Daoy (cell line): ENCODE data around the gene TRAK2. TPM values are rescaled to one million over a fixed set of nuclear protein-coding genes. Genes with fewer than 3 reads are reported as not detected.

Source experiments
- DNase-seq: peaks from one replicate; pipeline ENCODE4 v3.0.0-alpha.2; 2015; ENCODE audit warnings: low read depth
- total RNA-seq: library from RNA; depleted of rRNA; stranded (reverse); fragments of >200 nt; shearing (Covaris generic); gene quantifications from 2 replicates; pipeline ENCODE4 v1.2.3, GENCODE V29; 2014; rRNA removed

Gene TRAK2
- total RNA-seq, 1 experiment from 2014 or later: 14.2 TPM

- DNase-seq: no peak
These were observed 90.1 kb downstream of the TRAK2 start for GRCh38 chr2:201361078-201361733.

DNA sequence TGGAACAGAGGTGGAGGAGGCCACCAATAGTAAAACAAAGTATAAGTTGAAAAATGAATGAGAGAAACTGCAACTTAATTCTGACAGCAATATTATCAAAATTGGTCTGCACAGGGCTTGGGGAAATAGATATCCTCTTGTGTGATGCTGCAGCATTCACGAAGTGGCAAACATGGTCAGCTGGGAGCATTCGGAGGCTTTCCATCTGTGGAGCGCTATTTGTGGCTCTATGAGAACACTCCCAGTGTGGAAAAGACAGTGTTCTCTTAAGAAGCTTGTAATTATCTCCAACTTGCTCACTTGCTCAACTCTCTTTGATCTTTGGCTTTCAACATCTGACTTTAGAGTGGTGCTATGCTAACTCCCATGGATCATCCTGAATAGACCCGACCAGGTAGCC is 91.0 kb downstream of the TRAK2 start:
- no peak for DNase-seq

- peak; percentile 85 for DNase-seq
These were observed 92.6 kb downstream of the TRAK2 start for GRCh38 chr2:201358684-201359083.

- peak; percentile 53 for DNase-seq
These were observed 94.0 kb downstream of the TRAK2 start, which contains the start of gene FLACC1 for GRCh38 chr2:201357221-201357620. Gene FLACC1, minus strand, starts transcription at chr2:201357345. Its CDS starts 5,941 bp downstream, at chr2:201351404.

DNA sequence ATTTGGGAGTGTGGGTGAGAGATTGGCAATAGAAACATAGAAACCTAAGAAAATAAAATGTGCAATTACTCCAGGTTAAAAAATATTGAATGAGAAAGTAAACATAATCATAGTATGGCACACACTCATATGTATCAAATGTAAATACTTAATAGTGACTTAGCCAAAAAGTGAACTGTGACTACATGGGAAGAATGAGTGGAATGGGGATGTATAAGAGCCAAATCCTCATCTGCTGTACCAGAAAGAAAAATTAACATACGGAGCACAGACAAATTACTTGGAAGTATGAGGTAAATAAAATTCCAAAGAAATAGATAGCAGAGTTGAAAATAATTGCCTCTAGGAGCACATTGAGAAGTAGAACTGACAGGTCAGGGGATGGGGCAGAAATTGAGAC is 98.1 kb downstream of the TRAK2 start:
- DNase-seq: no peak

DNA sequence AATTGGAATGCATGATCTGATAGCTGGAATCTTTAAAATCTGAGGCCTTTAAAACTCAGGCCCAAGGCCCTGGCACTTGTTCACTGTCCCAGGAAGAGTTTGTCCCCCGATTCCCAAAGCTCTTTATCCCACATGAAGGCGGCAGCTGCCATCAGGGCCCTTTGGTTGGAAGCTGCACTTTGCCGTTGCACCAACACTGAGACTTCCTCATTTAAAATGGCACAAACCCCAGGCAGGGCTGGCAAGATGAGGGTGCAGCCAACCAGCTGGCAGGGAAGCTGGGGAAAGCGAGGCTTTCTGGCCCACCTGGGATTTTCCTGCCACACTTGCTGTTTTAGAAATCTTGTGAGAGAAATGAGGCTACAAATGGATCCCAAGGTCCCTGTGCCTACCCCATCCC is 100.4 kb downstream of the TRAK2 start:
- DNase-seq: no peak

DNA sequence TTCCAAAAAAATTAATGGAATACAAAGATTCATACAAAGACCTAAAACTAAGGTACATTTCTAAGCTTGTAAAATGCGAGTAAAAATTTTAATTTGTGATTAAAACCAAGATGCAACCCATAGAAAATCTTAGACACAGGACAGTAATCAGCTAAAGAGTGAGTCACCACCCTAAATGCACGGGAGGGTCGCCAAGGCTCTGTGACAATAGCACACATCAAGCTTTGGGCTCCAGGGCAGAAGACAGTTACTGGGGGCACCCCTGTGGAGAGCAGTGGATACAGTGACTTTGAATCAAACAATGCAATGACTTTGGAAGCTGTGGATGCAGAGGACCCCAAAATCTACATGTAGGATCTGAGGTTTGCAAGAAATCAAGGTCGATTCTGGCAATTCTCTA is 101.7 kb downstream of the TRAK2 start:
- no peak for DNase-seq

- DNase-seq: no peak
These were observed 102.5 kb downstream of the TRAK2 start for GRCh38 chr2:201348758-201349157.

DNA sequence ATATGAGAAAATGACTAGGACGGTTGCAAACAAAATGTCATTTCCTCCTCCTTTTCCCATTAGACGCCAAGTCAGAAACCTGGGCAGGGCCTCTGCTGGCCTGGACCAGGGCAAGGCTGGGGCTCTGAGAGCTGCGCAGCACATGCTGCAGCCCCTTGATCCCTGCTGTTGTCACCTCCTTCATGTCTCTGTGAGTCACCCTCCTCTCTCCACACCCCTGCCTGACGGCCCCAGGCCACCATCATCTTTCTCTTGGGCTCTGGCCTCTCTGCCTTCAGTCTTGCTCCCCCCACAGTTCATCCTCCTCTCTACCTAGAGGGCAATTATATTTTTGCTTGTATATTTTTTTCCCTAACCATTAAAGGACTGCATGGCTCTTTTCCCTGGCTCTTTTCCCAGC is 104.1 kb downstream of the TRAK2 start:
- DNase-seq: no peak

DNA sequence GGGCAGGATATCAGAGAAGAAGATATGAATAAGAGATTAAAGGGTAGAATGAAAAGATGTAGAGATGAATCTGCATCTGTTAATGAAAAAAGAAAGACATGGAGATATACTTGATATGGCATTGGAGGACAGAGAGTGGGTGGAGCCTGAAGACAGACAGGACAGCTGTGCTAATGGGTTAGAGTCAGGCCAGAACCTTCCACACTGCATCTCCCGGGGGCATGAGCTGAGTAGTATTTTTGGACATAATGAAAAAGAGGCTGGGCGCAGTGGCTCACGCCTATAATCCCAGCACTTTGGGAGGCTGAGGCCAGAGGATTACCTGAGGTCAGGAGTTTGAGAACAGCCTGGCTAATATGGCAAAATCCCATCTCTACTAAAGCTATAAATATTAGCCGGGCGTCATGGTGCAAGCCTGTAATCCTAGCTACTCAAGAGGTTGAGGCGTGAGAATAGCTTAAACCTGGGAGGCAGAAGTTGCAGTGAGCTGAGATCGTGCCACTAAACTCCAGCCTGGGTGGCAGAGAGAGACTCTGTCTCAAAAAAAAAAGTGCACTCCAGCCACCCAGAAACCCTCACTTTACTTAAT is 105.5 kb downstream of the TRAK2 start:
- no peak for DNase-seq

DNA sequence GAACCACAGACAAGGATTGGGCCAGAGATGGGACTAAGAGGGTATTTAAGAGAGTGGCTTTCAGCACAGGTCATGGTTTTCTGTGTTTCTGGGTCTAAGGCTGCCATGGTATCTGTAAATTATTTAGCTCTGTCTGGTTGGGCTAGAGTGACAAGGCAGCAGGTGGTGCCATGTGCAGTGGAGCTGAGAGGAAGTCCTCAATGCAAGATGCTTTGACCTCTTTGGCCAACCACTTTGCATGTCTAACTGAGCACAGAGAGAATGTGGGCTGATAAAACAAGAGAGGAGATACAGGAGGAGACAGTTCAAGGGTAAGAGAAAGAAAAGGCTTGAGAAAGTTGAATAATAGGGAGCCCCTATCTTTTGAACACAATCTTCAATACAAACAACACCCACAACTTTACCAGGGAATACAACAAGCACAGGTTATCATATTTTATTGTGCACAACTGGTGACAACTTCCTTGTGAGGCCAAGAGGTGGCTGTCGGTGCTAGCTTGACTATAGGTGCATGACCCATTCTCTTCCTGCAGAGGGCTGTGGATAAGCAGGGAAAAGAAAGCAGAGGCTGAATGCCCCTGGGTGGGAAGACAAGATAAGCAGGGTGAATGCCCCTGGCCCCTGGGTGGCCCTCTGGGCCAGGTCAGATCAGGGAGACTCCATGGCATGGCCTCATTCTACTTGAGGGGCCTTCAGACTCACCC is 106.4 kb downstream of the TRAK2 start:
- no peak for DNase-seq

GRCh38 chr2:201343559-201343958 is 107.7 kb downstream of the TRAK2 start:
- DNase-seq: no peak

DNA sequence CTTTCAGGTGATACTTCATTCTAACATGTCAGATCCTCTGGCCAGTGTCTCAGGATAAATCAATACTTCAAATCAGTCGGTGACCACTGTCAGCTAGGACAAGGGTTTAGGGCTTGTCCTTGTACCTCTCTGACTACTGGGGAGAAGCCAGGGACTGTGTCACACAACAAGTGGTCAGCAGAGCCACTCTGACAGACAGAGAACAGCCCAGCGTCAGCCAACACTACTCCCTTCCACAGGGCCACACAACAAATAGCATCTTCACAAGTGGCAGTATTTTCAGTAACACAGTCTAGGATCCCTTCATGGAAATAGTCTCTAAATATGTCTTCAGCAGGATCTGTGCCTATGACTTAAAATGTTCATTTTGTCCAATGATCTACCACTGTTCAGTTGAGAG is 108.3 kb downstream of the TRAK2 start:
- DNase-seq: no peak

DNA sequence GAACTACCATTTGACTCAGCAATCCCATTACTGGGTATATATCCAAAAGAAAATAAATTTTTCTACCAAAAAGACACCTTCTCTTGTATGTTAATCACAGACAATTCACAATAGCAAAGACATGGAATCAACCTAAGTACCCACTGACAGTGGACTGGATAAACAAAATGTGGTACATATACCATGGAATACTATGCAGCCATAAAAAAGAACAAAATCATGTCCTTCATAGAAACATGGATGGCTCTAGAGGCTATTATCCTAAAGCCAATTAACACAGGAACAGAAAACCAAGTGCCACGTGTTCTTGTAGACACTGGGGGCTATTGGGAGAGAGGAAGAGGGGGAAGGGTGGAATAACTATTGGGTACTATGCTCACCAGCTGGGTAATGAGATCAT is 121.8 kb downstream of the TRAK2 start:
- no peak for DNase-seq

DNA sequence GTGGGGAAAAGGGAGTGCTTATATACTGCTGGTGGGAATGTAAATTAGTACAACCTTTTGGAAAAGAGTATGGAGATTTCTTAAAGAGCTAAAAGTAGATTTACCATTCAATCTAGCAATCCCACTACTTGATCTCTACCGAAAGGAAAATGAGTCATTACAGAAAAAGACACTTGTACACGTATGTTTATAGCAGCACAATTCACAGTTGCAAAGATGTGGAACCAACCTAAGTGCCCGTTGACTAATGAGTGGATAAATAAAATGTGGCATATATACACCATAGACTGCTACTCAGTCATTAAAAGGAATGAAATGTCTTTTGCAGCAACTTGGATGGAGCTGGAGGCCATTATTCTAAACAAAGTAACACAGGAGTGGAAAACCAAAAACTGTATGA is 123.6 kb downstream of the TRAK2 start:
- no peak for DNase-seq

Other genes with a start within 250 kb of the TRAK2 start
- 18.5 and 33.4 TPM in 2 replicates for gene CASP8, start 190.9 kb downstream of the TRAK2 start, total RNA-seq
- gene FLACC1, start 94.1 kb downstream of the TRAK2 start, total RNA-seq: not detected in 2 replicates
- 14.1 and 62.7 TPM in 2 replicates for gene STRADB, start 282 bp upstream of the TRAK2 start, total RNA-seq
- 144 and 173 TPM in 2 replicates for gene TMEM237, start 192.0 kb upstream of the TRAK2 start, total RNA-seq
- 7.8 and 9.3 TPM in 2 replicates for gene MPP4, start 247.2 kb upstream of the TRAK2 start, total RNA-seq